IPS-18a (cell line): ENCODE measurements around the gene CAPN13.

ENCODE experiments used
- H3K27ac ChIP-seq: one replicate; pipeline ENCODE4 v1.5.1; 2013; ENCODE audit warnings: low read length
- H3K27me3 ChIP-seq: one replicate; pipeline ENCODE4 v1.6.1; 2013; ENCODE audit warnings: mild to moderate bottlenecking, low read length; ENCODE audit not compliant: control insufficient read depth, insufficient read depth
- H3K36me3 ChIP-seq: one replicate; pipeline ENCODE4 v1.6.1; 2013; ENCODE audit warnings: low read depth, low read length; ENCODE audit not compliant: control insufficient read depth
- H3K4me1 ChIP-seq: one replicate; pipeline ENCODE4 v1.6.1; 2013; ENCODE audit warnings: low read depth, low read length; ENCODE audit not compliant: control insufficient read depth
- H3K4me3 ChIP-seq: one replicate; pipeline ENCODE4 v1.5.1; 2013; ENCODE audit warnings: low read length
- H3K9ac ChIP-seq: one replicate; pipeline ENCODE4 v1.6.1; 2013; ENCODE audit warnings: mild to moderate bottlenecking, low read length, moderate library complexity
- H3K9me3 ChIP-seq: one replicate; pipeline ENCODE4 v1.6.1; 2013; ENCODE audit warnings: low read depth, low read length; ENCODE audit not compliant: control insufficient read depth

The CAPN13 gene

GRCh38 chr2:30717081-30717650 is 90.1 kb downstream of the CAPN13 start:
- Histone ChIP-seq H3K36me3 (no peaks in the 10 kb centered on the region), H3K27ac (no peak overlapping the region), H3K27me3 (no peaks in the 10 kb centered on the region), H3K9ac (no peak overlapping the region), H3K9me3 (no peaks in the 10 kb centered on the region), H3K4me1 (no peaks in the 10 kb centered on the region), H3K4me3 (no peak overlapping the region)

- no peaks in the 10 kb centered on the region for H3K4me1 ChIP-seq
- H3K9me3 ChIP-seq: no peaks in the 10 kb centered on the region
- no peak overlapping the region for H3K4me3 ChIP-seq
- no peak overlapping the region for H3K27ac ChIP-seq
- H3K9ac ChIP-seq: no peak overlapping the region
- H3K27me3 ChIP-seq: no peaks in the 10 kb centered on the region
- no peaks in the 10 kb centered on the region for H3K36me3 ChIP-seq
Observed at GRCh38 chr2:30716123-30716900, 90.9 kb downstream of the CAPN13 start.

DNA sequence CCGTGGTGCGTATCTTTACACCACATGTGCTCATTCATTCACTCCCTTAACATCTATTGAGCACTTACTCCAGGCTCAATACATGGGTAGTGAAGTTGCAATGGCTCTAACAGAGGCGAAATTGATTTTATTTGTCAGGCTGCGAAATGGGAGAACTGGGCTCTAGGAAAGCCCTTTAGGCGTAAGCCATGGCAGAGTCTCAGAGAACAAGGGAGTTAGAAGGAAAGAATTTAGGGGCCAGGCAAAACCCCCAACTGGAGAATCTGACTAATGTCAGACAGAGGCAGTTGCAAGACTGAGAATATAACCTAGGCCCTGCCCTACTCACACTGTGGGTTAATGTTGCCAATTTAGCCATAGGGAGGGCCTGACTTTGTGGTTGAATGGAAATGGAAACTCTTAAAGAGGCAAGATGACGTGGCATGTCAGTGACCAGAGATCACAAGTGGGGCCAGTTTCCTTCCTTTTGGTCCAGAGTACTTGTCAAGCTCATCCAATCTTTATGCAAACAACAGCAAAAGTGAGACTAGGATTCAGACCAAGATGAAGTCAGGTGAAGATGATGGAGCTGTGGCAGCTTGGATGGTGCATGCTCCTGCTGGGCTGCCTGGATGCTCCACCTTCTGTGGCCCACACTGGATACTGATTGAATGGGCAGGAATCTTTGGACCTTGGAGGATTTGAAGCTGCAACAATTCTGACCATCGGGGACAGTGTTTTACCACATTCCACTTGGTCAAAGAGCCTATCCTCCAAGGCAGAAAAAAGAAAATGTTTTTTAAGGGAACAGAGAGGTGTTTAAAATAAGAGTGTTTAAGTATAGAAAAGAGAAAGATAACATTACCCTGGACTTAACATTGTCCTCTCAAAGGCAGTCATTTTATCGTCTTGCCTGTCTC is 92.2 kb downstream of the CAPN13 start:
- Histone ChIP-seq H3K27me3 (no peaks in the 10 kb centered on the region), H3K9ac (no peak overlapping the region), H3K36me3 (no peaks in the 10 kb centered on the region), H3K4me1 (no peaks in the 10 kb centered on the region), H3K27ac (no peak overlapping the region), H3K9me3 (no peaks in the 10 kb centered on the region), H3K4me3 (no peak overlapping the region)

DNA sequence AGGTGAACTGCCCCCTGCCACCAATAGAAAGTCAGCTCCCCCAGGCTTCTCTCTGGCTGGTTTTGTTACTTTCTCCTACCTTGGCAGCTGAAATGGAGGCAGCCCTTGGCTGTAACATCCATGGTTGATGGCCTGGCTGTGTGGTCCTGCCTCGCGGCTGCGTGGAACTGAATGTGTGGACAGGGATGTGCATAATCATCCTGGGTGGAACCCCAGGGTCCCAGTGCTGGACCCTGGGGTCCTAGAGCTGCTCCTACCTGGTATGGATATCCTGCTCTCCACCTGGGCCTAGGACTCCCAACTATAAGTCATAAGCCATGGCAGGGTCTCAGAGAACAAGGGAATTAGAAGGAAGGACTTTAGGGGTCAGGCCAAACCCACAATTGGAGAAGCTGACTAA is 93.5 kb downstream of the CAPN13 start:
- H3K9ac ChIP-seq: no peak overlapping the region
- H3K36me3 ChIP-seq: no peaks in the 10 kb centered on the region
- no peaks in the 10 kb centered on the region for H3K9me3 ChIP-seq

GRCh38 chr2:30711646-30712085 is 95.6 kb downstream of the CAPN13 start:
- Histone ChIP-seq H3K4me1 (no peaks in the 10 kb centered on the region), H3K27me3 (no peaks in the 10 kb centered on the region), H3K9me3 (no peaks in the 10 kb centered on the region), H3K9ac (no peak overlapping the region), H3K36me3 (no peaks in the 10 kb centered on the region), H3K4me3 (no peak overlapping the region), H3K27ac (no peak overlapping the region)

More for the DNA sequence above, 93.5 kb downstream of the CAPN13 start:
- no peaks in the 10 kb centered on the region for H3K4me1 ChIP-seq
- H3K27ac ChIP-seq: no peak overlapping the region
- no peaks in the 10 kb centered on the region for H3K27me3 ChIP-seq
- H3K4me3 ChIP-seq: no peak overlapping the region

- Histone ChIP-seq H3K27ac (no peak overlapping the region), H3K9ac (no peak overlapping the region), H3K36me3 (no peaks in the 10 kb centered on the region), H3K27me3 (no peaks in the 10 kb centered on the region), H3K4me1 (no peaks in the 10 kb centered on the region), H3K4me3 (no peak overlapping the region), H3K9me3 (no peaks in the 10 kb centered on the region)
Observed at GRCh38 chr2:30710461-30710860, 96.8 kb downstream of the CAPN13 start.

DNA sequence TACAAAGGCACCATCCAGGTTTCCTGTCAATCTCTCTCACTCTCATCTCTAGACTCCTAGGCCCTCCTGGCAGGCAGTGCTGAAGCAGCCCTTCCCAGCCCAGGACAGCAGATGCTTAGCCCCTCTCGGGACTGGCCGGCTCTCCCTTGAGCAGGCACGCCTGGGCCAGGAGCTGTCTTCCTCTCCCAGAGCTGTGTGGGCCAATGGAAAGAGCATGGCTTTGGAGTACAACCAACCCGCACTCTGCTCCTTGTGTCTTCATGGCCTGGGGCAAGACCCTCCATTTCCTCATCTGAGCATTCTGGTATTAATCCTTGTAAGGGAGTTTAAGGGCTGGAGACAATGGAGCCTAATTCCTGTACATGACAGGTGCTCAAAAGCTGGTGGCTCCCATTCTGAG is 97.2 kb downstream of the CAPN13 start:
- H3K27ac ChIP-seq: no peak overlapping the region
- H3K4me1 ChIP-seq: no peaks in the 10 kb centered on the region
- no peaks in the 10 kb centered on the region for H3K36me3 ChIP-seq
- no peak overlapping the region for H3K4me3 ChIP-seq
- H3K9me3 ChIP-seq: no peaks in the 10 kb centered on the region
- no peak overlapping the region for H3K9ac ChIP-seq
- H3K27me3 ChIP-seq: no peaks in the 10 kb centered on the region

DNA sequence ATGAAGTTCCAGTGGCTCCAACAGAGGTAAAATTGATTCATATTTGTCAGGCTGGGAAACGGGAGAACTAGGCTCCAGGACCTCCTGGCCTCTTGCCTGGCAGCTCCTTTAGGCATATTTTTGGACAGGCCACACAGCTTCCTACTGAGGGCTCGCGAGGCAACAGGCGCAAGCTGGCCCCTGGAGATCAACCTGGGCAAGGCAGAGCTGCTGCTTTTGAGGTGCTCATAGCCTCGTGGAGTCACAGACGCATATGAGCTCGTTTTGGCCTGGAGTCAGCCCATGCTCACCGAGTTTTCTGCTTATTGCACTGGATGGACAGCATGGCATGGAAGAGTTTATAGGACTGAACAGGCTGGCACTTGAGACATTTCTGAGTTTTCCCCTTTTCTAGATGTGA is 97.7 kb downstream of the CAPN13 start:
- no peaks in the 10 kb centered on the region for H3K9me3 ChIP-seq
- H3K27me3 ChIP-seq: no peaks in the 10 kb centered on the region
- H3K4me3 ChIP-seq: no peak overlapping the region
- H3K36me3 ChIP-seq: no peaks in the 10 kb centered on the region
- no peak overlapping the region for H3K9ac ChIP-seq
- no peak overlapping the region for H3K27ac ChIP-seq
- no peaks in the 10 kb centered on the region for H3K4me1 ChIP-seq

- Histone ChIP-seq H3K4me1 (no peaks in the 10 kb centered on the region), H3K27ac (no peak overlapping the region), H3K9ac (no peak overlapping the region)
Observed at GRCh38 chr2:30708491-30709290, 98.6 kb downstream of the CAPN13 start.

GRCh38 chr2:30707304-30707903 is 99.8 kb downstream of the CAPN13 start:
- H3K36me3 ChIP-seq: no peaks in the 10 kb centered on the region
- H3K4me3 ChIP-seq: no peak overlapping the region
- no peak overlapping the region for H3K27ac ChIP-seq
- no peaks in the 10 kb centered on the region for H3K4me1 ChIP-seq
- H3K9me3 ChIP-seq: peaks cover 3% of the 10 kb centered on the region
- no peak overlapping the region for H3K9ac ChIP-seq
- no peaks in the 10 kb centered on the region for H3K27me3 ChIP-seq

More at GRCh38 chr2:30708491-30709290, 98.6 kb downstream of the CAPN13 start:
- Histone ChIP-seq H3K36me3 (no peaks in the 10 kb centered on the region), H3K9me3 (no peaks in the 10 kb centered on the region), H3K27me3 (no peaks in the 10 kb centered on the region), H3K4me3 (no peak overlapping the region)
